GM12891 (cell line): ENCODE results near the gene PANK1.

Source experiments
- DNase-seq: peaks from one replicate; pipeline ENCODE4 v3.0.0; 2011; ENCODE audit warnings: low spot score; ENCODE audit not compliant: insufficient read length
- FAIRE-seq: peaks from 2 replicates; lab custom pipeline; 2011; peaks lifted over from hg19 to GRCh38; lab: Jason Lieb, UNC
- PAX5 ChIP-seq: IDR thresholded peaks from 2 replicates; pipeline ENCODE4 v1.6.1; 2011; ENCODE audit warnings: low read length, moderate library complexity, mild to moderate bottlenecking; ENCODE audit not compliant: insufficient read depth, severe bottlenecking
- POLR2A ChIP-seq: IDR thresholded peaks from 2 replicates; pipeline ENCODE4 v1.6.1; 2011; ENCODE audit warnings: low read depth, low read length, control low read depth
- POLR2AphosphoS5 ChIP-seq: IDR thresholded peaks from 2 replicates; pipeline ENCODE4 v1.6.1; 2011; ENCODE audit warnings: low read depth, low read length, control low read depth
- POU2F2 ChIP-seq: IDR thresholded peaks from 2 replicates; pipeline ENCODE4 v1.6.1; 2011; ENCODE audit warnings: low read depth, mild to moderate bottlenecking, control low read depth, low read length, moderate library complexity
- SPI1 ChIP-seq: IDR thresholded peaks from 2 replicates; pipeline ENCODE4 v1.6.1; 2011; ENCODE audit warnings: low read depth, low read length, control low read depth
- TAF1 ChIP-seq: IDR thresholded peaks from 2 replicates; pipeline ENCODE4 v1.6.1; 2011; ENCODE audit warnings: low read depth, low read length, control low read depth

The PANK1 gene

GRCh38 chr10:89566095-89566950 lies 78.7 kb downstream of the PANK1 start:
- no peak for FAIRE-seq
- no peak for TF ChIP-seq POU2F2
- no peak for TF ChIP-seq PAX5
- no peak for TF ChIP-seq POLR2A
- TF ChIP-seq TAF1: no peak
- TF ChIP-seq SPI1: no peak

GRCh38 chr10:89565180-89565579 lies 79.9 kb downstream of the PANK1 start:
- FAIRE-seq: no peak
- no peak for DNase-seq
- TF ChIP-seq TAF1 (no peak), POLR2A (no peak), PAX5 (no peak), SPI1 (no peak), POLR2AphosphoS5 (no peak), POU2F2 (no peak)

More at GRCh38 chr10:89566095-89566950, 78.7 kb downstream of the PANK1 start:
- DNase-seq: no peak

GRCh38 chr10:89563861-89564478 lies 81.1 kb downstream of the PANK1 start:
- FAIRE-seq (peak; percentile 90), DNase-seq (peak; percentile 15)
- TF ChIP-seq PAX5 (no peak), POLR2AphosphoS5 (no peak), POLR2A (no peak), TAF1 (no peak), SPI1 (no peak), POU2F2 (no peak)

DNA sequence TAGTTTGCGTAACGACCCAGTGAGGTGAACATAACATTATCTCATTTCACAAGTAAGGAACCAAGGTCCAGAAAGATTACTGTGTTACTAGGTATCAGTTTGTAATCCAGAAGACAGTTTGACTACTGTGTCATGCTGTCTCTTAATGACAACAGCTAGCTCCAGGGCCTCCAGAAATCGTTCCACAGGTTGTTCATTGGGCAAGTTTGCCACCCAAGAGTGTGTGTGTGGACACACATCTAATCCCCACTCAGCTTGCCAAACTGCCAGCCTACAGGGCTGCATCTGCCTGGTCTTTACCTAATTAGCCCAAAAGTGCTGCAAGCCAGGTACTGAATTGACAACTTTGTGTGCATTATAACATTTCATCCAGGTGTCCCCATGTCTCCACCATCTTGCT lies 81.7 kb downstream of the PANK1 start:
- TF ChIP-seq PAX5: no peak
- TF ChIP-seq POLR2A: no peak
- no peak for TF ChIP-seq SPI1
- TF ChIP-seq POU2F2: no peak
- no peak for TF ChIP-seq TAF1
- TF ChIP-seq POLR2AphosphoS5: no peak
- FAIRE-seq: peak; percentile 74
- no peak for DNase-seq

- FAIRE-seq (no peak), DNase-seq (no peak)
- no peak for TF ChIP-seq POLR2A
- TF ChIP-seq TAF1: no peak
- TF ChIP-seq POU2F2: no peak
- no peak for TF ChIP-seq SPI1
- no peak for TF ChIP-seq PAX5
- no peak for TF ChIP-seq POLR2AphosphoS5
Measured at GRCh38 chr10:89556600-89556999, 88.4 kb downstream of the PANK1 start.

- FAIRE-seq (no peak), DNase-seq (no peak)
- TF ChIP-seq POLR2A (no peak), POU2F2 (no peak), POLR2AphosphoS5 (no peak), PAX5 (no peak), TAF1 (no peak), SPI1 (no peak)
Measured at GRCh38 chr10:89555688-89556445, 89.2 kb downstream of the PANK1 start.

GRCh38 chr10:89554433-89554832 lies 90.6 kb downstream of the PANK1 start:
- DNase-seq (no peak), FAIRE-seq (no peak)
- TF ChIP-seq POU2F2: no peak

DNA sequence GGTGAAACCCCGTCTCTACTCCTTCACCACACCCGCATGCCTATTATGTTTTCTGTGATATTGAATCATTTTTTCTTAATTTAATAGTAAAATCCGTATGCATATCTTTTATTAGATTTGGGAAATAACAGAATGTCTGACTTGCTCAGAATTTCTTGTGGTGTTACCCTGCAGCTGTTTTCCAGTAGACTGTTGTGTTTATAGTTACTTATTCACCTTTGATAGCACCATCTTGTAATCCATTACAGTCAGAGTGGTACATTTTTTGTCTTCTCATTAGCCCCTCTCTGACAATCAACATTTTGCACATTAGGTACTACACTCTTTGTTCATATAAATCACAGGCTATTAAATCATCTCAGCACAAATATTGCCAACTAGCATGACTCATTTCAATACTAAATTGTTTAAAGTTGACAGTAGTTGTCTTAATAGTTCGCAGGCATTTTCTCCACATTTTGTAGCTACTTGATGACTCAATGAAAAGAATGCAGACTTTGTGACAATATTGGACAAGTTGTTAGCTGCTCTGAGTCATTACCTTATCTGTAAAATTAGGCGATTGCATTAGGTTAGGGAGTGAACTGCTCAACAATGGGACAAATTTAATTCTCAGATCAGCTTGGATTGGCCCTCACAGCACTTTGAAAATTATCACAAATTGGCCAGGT lies 91.8 kb downstream of the PANK1 start:
- TF ChIP-seq POU2F2 (no peak), TAF1 (no peak), POLR2AphosphoS5 (no peak), SPI1 (no peak), PAX5 (no peak), POLR2A (no peak)
- DNase-seq (no peak), FAIRE-seq (no peak)

- no peak for TF ChIP-seq TAF1
- no peak for TF ChIP-seq POLR2A
- TF ChIP-seq POU2F2: no peak
- TF ChIP-seq POLR2AphosphoS5: no peak
- no peak for TF ChIP-seq SPI1
- no peak for TF ChIP-seq PAX5
- FAIRE-seq: no peak
Measured at GRCh38 chr10:89552213-89552612, 92.8 kb downstream of the PANK1 start.

More at GRCh38 chr10:89552213-89552612, 92.8 kb downstream of the PANK1 start:
- DNase-seq: no peak
